Measurements from ENCODE around the gene PEF1. TPM values are rescaled to one million over a fixed set of nuclear protein-coding genes. Genes with fewer than 3 reads are reported as not detected.

PEF1 gene
- polyA plus RNA-seq, 1 donor (not counting 4 experiments of a cell fraction or from before 2014, with no cell fraction given) = 72.2 TPM

DNA sequence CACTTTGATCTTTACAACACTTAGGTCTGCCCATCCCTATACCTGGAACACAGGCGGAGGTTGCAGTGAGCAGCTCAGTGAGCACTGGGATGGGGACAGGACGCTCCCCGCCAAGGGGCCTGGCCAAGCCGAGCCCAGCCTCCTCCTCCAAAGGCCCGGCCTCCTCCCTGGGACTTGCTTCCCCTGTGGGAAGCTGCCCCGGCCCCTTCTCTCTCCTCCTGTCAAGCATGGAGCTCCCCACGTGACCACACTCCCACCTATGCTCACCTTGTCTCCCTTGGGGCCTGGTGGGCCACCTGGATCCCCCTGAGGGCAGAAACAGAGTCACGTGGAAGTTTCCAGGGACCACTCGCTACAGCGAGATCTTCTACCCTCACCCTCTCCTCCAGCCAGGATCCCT, 46.2 kb upstream of the PEF1 start:
- Histone ChIP-seq H3K9me1 (ENCODE audit: control insufficient read depth, extremely low read depth, insufficient read depth, low read length) (no peaks in the 10 kb centered on the region), H2AFZ (ENCODE audit: control insufficient read depth, low read length) (no peak overlapping the region), H3K9ac (ENCODE audit: control insufficient read depth, extremely low read depth, insufficient read depth, low read length) (no peak overlapping the region), H3K4me3 (ENCODE audit: control insufficient read depth in 2 of 3, extremely low read depth in 1 of 3, insufficient read depth in 2 of 3, low read depth in 1 of 3, low read length in 3 of 3) (no peak overlapping the region), H3K79me2 (ENCODE audit: control insufficient read depth, insufficient read depth, low read length) (no peaks in the 10 kb centered on the region), H3K27me3 (ENCODE audit: control insufficient read depth, extremely low read depth, insufficient read depth, low read length) (no peaks in the 10 kb centered on the region), H3K27ac (ENCODE audit: control insufficient read depth, insufficient read depth, low read length) (no peak overlapping the region), H4K20me1 (ENCODE audit: control insufficient read depth, extremely low read depth, insufficient read depth, low read length) (no peaks in the 10 kb centered on the region), H3K9me3 (ENCODE audit: control insufficient read depth, low read depth, low read length) (no peaks in the 10 kb centered on the region), H3K4me2 (ENCODE audit: control insufficient read depth, extremely low read depth, insufficient read depth, low read depth, low read length) (no peak overlapping the region), H3K4me1 (ENCODE audit: control insufficient read depth, extremely low read depth, insufficient read depth, low read length) (peaks cover 17% of the 10 kb centered on the region), H3K36me3 (ENCODE audit: control insufficient read depth in 2 of 2, extremely low read depth in 1 of 2, insufficient read depth in 2 of 2, low read length in 2 of 2) (peaks cover 57 to 66% of the 10 kb centered on the region in 2 experiments)
- no peak for TF ChIP-seq EZH2 (IDR thresholded peaks at IDR 0.05; ENCODE audit: low read length)
- TF ChIP-seq, protein P1, sequence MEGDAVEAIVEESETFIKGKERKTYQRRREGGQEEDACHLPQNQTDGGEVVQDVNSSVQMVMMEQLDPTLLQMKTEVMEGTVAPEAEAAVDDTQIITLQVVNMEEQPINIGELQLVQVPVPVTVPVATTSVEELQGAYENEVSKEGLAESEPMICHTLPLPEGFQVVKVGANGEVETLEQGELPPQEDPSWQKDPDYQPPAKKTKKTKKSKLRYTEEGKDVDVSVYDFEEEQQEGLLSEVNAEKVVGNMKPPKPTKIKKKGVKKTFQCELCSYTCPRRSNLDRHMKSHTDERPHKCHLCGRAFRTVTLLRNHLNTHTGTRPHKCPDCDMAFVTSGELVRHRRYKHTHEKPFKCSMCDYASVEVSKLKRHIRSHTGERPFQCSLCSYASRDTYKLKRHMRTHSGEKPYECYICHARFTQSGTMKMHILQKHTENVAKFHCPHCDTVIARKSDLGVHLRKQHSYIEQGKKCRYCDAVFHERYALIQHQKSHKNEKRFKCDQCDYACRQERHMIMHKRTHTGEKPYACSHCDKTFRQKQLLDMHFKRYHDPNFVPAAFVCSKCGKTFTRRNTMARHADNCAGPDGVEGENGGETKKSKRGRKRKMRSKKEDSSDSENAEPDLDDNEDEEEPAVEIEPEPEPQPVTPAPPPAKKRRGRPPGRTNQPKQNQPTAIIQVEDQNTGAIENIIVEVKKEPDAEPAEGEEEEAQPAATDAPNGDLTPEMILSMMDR (optimal IDR thresholded peaks at IDR 0.05 in 1 of 3, IDR thresholded peaks at IDR 0.05 in 1 of 3, conservative IDR thresholded peaks at IDR 0.05 in 1 of 3; ENCODE audit: extremely low read depth in 1 of 3, insufficient read depth in 2 of 3, low read length in 3 of 3) = no peak
- no peak for DNase-seq (ENCODE audit: low read depth, low spot score)
- dilution Hi-C loops (cut with MboI; ENCODE audit: extremely low pct_ligation_motif_present, low sequenced_read_pairs) = no loop called here
- no peak for FAIRE-seq

DNA sequence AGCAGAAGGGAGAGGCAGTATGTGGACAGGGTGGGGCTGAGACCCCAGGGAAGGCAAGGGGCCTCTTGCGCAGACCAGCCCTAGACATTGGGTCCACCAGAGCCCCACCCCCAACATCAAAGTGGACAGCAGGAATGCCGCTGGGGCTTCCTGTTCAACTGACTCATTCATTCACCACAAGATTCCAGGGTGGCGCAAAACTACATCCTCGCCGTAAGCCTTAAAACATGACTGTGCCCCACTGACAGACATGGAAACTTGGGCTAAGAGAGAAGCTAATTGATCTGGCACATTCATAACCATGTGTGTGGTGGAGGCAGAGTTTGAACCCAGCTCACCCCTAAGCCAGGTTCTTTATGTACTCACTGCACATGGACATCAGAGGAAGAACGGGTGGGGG, 45.2 kb upstream of the PEF1 start:
- dilution Hi-C loops (cut with MboI; ENCODE audit: extremely low pct_ligation_motif_present, low sequenced_read_pairs) = no loop called here
- peak overlapping the region; percentile 30 for H3K4me2 ChIP-seq (ENCODE audit: control insufficient read depth, extremely low read depth, insufficient read depth, low read depth, low read length)
- no peaks in the 10 kb centered on the region for H3K79me2 ChIP-seq (ENCODE audit: control insufficient read depth, insufficient read depth, low read length)
- H3K27me3 ChIP-seq (ENCODE audit: control insufficient read depth, extremely low read depth, insufficient read depth, low read length) = no peaks in the 10 kb centered on the region
- no peak overlapping the region for H2AFZ ChIP-seq (ENCODE audit: control insufficient read depth, low read length)
- peaks cover 17% of the 10 kb centered on the region for H3K4me1 ChIP-seq (ENCODE audit: control insufficient read depth, extremely low read depth, insufficient read depth, low read length)
- no peaks in the 10 kb centered on the region for H4K20me1 ChIP-seq (ENCODE audit: control insufficient read depth, extremely low read depth, insufficient read depth, low read length)
- peak; percentile 97 for FAIRE-seq
- H3K27ac ChIP-seq (ENCODE audit: control insufficient read depth, insufficient read depth, low read length) = peak overlapping the region; percentile 35
- H3K9me3 ChIP-seq (ENCODE audit: control insufficient read depth, low read depth, low read length) = no peaks in the 10 kb centered on the region
- no peak overlapping the region for H3K4me3 ChIP-seq (ENCODE audit: control insufficient read depth in 2 of 3, extremely low read depth in 1 of 3, insufficient read depth in 2 of 3, low read depth in 1 of 3, low read length in 3 of 3)
- no peak for DNase-seq (ENCODE audit: low read depth, low spot score)
- no peak overlapping the region for H3K9ac ChIP-seq (ENCODE audit: control insufficient read depth, extremely low read depth, insufficient read depth, low read length)
- H3K36me3 ChIP-seq (ENCODE audit: control insufficient read depth in 2 of 2, extremely low read depth in 1 of 2, insufficient read depth in 2 of 2, low read length in 2 of 2) = peaks cover 56 to 64% of the 10 kb centered on the region in 2 experiments
- H3K9me1 ChIP-seq (ENCODE audit: control insufficient read depth, extremely low read depth, insufficient read depth, low read length) = no peaks in the 10 kb centered on the region
- TF ChIP-seq, protein P1 (optimal IDR thresholded peaks at IDR 0.05 in 1 of 3, IDR thresholded peaks at IDR 0.05 in 1 of 3, conservative IDR thresholded peaks at IDR 0.05 in 1 of 3; ENCODE audit: extremely low read depth in 1 of 3, insufficient read depth in 2 of 3, low read length in 3 of 3) = no peak
- no peak for TF ChIP-seq EZH2 (IDR thresholded peaks at IDR 0.05; ENCODE audit: low read length)

Data from keratinocyte (primary cell).